HUES48 (cell line): ENCODE results near the gene PNLIPRP1.

Experiments
- H3K27ac ChIP-seq: one replicate; pipeline ENCODE4 v1.7.0; 2013; ENCODE audit warnings: low read depth, low read length, inconsistent platforms
- H3K27me3 ChIP-seq: 2 replicates; pipeline ENCODE4 v1.6.1; 2013; ENCODE audit warnings: mild to moderate bottlenecking, low read length; ENCODE audit not compliant: control insufficient read depth, insufficient read depth
- H3K36me3 ChIP-seq: 2 replicates; pipeline ENCODE4 v1.6.1; 2013; ENCODE audit warnings: low read length; ENCODE audit not compliant: control insufficient read depth, insufficient read depth
- H3K4me1 ChIP-seq: 2 replicates; pipeline ENCODE4 v1.6.1; 2013; ENCODE audit warnings: mild to moderate bottlenecking, low read length; ENCODE audit not compliant: control insufficient read depth, insufficient read depth
- H3K4me3 ChIP-seq: 2 replicates; pipeline ENCODE4 v1.5.1; 2013; ENCODE audit warnings: mild to moderate bottlenecking, low read depth, low read length
- H3K9ac ChIP-seq: 2 replicates; pipeline ENCODE4 v1.6.1; 2013; ENCODE audit warnings: mild to moderate bottlenecking, low read depth, low read length, moderate library complexity
- H3K9me3 ChIP-seq: 2 replicates; pipeline ENCODE4 v1.6.1; 2013; ENCODE audit warnings: low read length; ENCODE audit not compliant: control insufficient read depth, insufficient read depth

The PNLIPRP1 gene

DNA sequence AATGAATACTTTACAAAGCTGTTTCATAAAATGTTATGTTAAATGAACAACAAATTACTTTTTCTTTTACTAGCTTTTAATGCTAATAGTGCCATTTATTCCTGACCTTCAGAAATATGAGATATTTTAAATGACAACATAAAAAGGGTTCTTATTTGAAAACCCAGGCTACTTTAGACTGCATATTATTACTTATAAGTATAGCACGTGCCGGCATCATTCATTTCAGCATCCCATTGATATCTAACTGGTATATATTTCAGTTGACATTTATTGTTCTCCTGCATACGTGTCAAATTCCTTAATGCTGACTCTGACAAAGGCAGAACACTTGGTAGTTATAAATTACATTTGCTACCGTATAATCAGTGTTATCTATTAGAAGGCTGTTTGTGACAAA lies 65.3 kb downstream of the PNLIPRP1 start:
- Histone ChIP-seq H3K9me3 (no peaks in the 10 kb centered on the region), H3K4me1 (no peaks in the 10 kb centered on the region), H3K9ac (no peak overlapping the region), H3K27ac (no peak overlapping the region), H3K36me3 (no peaks in the 10 kb centered on the region), H3K27me3 (no peaks in the 10 kb centered on the region), H3K4me3 (no peak overlapping the region)

DNA sequence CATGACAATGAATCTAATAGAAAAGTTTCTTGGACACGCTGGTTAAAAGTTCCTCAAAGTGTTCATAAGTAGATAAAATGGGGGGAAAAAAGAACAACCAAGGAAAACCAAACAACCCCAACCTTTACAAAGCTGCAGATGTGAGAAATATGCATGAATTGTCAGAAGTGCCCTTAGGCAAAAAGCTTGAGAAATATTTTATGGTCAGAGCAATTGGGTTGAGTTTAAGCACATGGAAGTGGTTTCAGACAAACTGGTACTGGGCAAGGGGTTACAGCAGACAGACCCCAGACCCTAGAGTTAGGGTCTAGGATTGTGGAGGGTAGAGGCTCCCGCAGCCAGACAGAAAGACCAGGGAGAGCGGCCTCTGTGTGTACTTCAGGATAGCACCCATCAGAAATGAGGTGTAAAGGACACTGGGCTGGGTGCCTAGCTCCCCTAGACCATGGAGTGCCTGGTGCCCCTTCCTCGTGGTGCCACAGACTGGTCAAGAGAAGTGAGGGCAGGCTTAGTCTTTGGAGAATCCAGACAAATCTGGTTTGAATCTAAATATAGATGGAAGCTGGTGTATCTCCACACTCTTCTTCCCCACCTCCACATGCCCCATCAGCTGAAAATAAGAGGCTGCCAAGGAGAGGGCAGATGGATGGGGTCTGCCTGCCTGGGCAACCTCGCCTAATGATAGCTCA lies 67.2 kb downstream of the PNLIPRP1 start:
- Histone ChIP-seq H3K9me3 (no peaks in the 10 kb centered on the region), H3K36me3 (peaks cover 7% of the 10 kb centered on the region; the same call in 1 of the 2 replicates), H3K4me1 (no peaks in the 10 kb centered on the region), H3K27ac (no peak overlapping the region), H3K9ac (no peak overlapping the region), H3K27me3 (no peaks in the 10 kb centered on the region), H3K4me3 (no peak overlapping the region)
